Retina (tissue), 1 donor: ENCODE data around the gene FAM234A.

Experiments
- DNase-seq: peaks from one replicate; pipeline ENCODE4 v3.0.0-alpha.2; 2016

The FAM234A gene

GRCh38 chr16:283033-283805 is 48.6 kb downstream of the FAM234A start, which contains the start of gene PDIA2:
PDIA2 (plus strand) TSS chr16:283164; CDS start chr16:283170, 6 bp downstream.
- no peak for DNase-seq

DNA sequence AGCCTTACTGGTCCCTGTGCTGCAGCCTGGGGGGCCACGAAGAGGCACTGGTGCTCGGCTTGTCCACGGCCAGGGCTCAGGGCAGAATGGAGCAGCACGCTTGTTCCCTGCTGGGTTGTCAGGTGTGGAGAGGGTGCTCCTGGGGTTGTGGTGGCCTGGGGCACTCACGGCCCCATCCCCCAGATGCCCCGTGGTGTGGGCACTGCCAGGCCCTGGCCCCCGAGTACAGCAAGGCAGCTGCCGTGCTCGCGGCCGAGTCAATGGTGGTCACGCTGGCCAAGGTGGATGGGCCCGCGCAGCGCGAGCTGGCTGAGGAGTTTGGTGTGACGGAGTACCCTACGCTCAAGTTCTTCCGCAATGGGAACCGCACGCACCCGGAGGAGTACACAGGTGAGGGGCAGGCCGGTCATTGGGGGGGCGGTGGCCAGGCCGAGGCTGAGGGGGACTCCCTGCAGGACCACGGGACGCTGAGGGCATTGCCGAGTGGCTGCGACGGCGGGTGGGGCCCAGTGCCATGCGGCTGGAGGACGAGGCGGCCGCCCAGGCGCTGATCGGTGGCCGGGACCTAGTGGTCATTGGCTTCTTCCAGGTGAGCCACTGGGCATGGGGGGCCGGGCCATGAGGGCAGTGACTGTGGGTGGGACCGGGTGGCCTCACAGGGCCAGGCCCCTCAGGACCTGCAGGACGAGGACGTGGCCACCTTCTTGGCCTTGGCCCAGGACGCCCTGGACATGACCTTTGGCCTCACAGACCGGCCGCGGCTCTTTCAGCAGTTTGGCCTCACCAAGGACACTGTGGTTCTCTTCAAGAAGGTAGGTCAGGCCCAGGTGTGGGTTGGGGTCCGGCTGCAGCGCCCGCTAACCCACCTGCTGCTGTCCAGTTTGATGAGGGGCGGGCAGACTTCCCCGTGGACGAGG is 49.8 kb downstream of the FAM234A start:
- DNase-seq: no peak

DNA sequence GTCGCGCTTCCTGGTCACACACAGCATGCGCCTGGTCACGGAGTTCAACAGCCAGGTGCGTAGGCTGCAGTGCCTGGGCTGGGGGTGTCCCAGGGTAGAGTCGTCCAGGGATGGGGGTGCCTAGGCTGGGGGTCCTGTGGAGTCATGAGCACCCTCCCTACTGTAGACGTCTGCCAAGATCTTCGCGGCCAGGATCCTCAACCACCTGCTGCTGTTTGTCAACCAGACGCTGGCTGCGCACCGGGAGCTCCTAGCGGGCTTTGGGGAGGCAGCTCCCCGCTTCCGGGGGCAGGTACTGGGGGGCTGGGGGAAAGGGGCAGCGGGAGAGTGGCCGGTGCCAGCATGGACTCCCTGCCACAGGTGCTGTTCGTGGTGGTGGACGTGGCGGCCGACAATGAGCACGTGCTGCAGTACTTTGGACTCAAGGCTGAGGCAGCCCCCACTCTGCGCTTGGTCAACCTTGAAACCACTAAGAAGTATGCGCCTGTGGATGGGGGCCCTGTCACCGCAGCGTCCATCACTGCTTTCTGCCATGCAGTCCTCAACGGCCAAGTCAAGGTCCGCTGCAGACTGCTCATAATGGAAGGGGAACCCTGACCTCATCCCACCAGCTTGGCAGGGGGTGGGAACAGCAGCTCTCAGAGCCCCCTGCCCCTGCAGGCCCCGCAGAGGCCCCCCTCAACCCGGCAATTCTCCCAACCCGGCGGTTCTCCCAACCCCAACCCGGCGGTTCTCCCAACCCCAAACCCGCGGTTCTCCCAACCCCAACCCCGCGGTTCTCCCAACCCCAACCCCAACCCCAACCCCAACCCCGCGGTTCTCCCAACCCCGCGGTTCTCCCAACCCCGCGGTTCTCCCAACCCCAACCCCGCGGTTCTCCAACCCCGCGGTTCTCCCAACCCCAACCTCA is 50.8 kb downstream of the FAM234A start:
- DNase-seq: no peak

DNA sequence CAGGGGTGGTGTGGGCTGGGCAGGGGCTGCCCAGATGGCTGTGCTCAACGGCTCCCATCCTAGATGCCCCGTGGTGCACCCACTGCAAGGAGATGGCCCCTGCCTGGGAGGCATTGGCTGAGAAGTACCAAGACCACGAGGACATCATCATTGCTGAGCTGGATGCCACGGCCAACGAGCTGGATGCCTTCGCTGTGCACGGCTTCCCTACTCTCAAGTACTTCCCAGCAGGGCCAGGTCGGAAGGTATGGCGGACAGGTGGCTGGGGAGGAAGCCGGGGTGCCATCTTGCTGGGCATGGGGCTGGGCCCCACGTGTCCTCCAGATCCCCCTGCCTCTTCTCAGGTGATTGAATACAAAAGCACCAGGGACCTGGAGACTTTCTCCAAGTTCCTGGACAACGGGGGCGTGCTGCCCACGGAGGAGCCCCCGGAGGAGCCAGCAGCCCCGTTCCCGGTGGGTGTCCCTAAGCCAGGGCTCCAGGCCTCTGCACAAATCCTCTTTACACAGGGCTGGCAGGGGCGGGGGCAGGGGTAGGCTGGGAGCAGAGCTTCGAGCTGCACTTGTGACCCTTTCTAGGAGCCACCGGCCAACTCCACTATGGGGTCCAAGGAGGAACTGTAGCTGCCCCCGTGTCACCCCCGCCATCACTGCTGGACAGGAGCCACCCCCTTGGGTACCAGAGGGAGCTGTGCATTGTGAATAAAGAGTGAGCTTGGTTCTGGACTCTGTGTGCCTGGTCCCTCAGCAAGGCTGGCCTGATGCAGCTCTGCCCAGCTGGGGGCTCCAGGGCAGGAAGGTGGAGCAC is 52.1 kb downstream of the FAM234A start:
- no peak for DNase-seq

- no peak for DNase-seq
Measured at GRCh38 chr16:287298-287811, 52.7 kb downstream of the FAM234A start.

DNA sequence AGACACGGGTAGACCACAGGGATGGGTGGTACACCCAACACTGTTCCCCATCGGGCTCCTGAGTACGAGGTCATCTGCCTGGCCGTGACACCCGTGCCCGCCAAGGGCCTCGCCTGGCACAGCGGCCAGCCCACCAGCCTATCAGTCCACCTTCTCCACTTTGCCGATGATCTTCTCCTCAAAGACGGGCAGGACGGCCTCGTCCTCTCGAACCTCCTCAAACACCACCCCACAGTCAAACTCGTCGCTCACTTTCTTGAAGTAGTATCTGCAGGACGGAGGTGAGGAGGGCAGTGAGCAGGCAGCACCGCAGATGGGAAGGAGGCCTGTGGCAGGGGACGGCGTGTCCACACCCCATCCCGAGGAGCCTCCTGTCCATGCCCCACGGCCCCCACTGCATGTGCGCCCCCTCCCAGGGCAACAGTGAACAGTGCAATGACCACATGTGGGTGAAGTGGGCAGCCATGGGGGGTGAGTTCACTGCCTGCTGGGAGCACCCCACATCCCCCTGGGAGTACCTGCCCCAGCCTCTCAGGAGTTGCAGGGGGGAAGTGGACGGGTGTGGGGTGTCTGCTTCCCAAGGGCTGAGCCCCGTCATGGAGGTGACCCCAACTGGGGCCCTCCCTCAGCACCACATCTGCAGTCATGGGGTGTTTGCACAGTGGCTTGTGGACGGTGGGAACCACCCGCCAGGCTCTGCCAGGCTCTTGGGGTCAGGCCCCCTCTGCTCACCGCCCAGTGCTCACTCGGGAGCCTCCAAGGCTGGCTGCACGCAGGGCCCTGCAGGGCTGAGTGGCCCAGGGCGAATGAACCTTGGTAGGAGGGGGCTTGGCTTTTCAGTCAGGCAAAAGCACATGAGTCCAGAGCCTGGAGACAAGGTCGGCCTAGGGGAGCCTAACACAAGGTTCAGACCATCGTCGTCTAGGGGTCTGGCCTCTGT is 53.6 kb downstream of the FAM234A start:
- DNase-seq: no peak

GRCh38 chr16:289395-289997 is 54.9 kb downstream of the FAM234A start:
- no peak for DNase-seq

GRCh38 chr16:290015-290680 is 55.5 kb downstream of the FAM234A start:
- no peak for DNase-seq

DNA sequence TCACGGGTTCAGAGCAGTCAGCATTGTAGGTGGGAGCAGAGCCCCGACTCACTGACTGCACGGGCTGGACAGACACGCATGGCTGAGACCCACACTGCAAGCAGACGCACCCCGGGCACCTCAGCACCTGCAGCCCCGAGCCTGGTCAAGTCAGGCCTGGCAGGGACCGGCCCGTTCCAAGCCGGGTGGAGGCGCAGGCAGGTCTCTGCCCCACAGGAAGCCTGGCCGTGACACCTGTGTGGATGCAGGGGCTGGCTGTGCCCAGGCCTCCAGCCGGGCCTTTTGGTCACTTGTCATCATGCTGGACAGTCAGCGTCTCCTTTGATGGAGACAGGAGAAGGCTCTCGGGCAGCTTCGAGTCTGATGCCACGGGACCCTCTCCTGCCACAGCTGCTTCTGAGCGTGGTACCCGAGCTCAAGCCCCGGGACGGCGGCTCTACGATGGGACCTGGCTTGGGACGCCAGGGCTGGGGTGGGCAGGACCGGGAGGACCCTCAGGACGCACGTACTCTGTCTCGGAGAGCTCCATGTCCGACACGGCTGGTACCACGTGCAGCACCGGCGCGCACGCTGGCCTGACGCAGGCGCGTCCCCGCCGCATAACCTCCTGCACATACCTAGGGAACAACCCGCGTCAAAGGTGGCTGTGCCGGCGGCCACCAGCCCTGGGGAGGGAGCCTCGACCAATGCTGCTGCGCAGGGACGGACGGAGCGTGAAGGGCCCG is 56.2 kb downstream of the FAM234A start:
- DNase-seq: no peak

- no peak for DNase-seq
Measured at GRCh38 chr16:291539-291938, 56.9 kb downstream of the FAM234A start.

- DNase-seq: no peak
Measured at GRCh38 chr16:293043-293775, 58.6 kb downstream of the FAM234A start.

- DNase-seq: no peak
Measured at GRCh38 chr16:296276-296675, 61.7 kb downstream of the FAM234A start.

DNA sequence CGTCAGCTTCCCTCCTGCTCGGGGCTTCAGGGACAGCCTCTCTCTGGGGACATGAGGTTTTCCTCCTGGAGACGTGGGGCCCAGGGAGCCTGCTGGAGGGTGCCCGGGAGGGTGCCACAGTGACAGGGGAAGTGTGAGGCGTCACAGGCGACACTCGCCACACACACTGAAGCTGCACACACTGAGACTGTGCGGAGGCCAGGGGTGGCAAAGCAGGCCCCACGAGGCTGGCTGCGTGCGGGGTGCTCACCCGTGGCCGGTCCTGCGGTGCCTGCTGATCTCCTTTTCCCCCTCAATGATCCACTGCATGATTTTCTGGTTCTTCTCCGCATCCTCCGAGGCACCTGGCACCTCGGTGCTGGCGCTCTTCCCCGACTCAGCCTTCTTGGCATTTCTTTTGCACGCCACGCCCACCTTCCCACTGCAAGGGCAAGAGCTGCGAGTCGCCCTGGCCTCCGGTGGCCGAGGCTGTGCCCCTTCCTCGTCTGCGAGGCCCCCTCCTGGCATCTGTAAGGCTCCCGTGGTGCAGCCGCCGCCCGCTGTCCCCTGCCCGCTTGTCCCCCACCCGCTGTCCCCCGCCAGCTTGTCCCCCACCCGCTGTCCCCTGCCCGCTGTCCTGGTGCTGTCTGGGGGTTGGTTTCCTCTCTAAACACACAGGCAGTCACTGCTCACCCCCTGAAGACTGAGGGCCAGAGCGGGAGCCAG is 62.3 kb downstream of the FAM234A start:
- no peak for DNase-seq

GRCh38 chr16:297832-298231 is 63.2 kb downstream of the FAM234A start:
- DNase-seq: no peak

- DNase-seq: no peak
Measured at GRCh38 chr16:301235-301634, 66.6 kb downstream of the FAM234A start.

GRCh38 chr16:301950-302349 is 67.3 kb downstream of the FAM234A start:
- DNase-seq: no peak

GRCh38 chr16:303760-304505 is 69.3 kb downstream of the FAM234A start:
- no peak for DNase-seq
